GM12892 (cell line): Measurements from ENCODE around the gene DNAJC13.

Source experiments
- POLR2A ChIP-seq: IDR thresholded peaks from 2 replicates; pipeline ENCODE4 v1.6.1; 2011; ENCODE audit warnings: low read depth, low read length, control low read depth
- TAF1 ChIP-seq: IDR thresholded peaks from 2 replicates; pipeline ENCODE4 v1.6.1; 2011; ENCODE audit warnings: low read depth, mild to moderate bottlenecking, control low read depth, low read length, borderline replicate concordance

GRCh38 chr3:132504375-132504933 lies 87.2 kb downstream of the DNAJC13 start:
- no peak for TF ChIP-seq POLR2A
- no peak for TF ChIP-seq TAF1
